ENCODE results near the gene SPA17. TPM values are rescaled to one million over a fixed set of nuclear protein-coding genes. Genes with fewer than 3 reads are reported as not detected.

Gene SPA17
- total RNA-seq, 1 experiment from 2014 or later: 3.8 TPM

GRCh38 chr11:124670732-124671131 lies 3.0 kb upstream of the SPA17 start:
- Mint-ChIP-seq H3K9me3 (no peaks in the 10 kb centered on the region), H3K27me3 (ENCODE audit: low read depth) (peaks cover 15% of the 10 kb centered on the region), H3K36me3 (no peaks in the 10 kb centered on the region), H3K27ac (no peak overlapping the region), H3K4me1 (peaks cover 11% of the 10 kb centered on the region), H3K4me3 (no peak overlapping the region)
- ChIA-PET CTCF (interaction anchor here (0.6 to 4.0 kb wide), 9 partner anchors 30 to 340 kb away, joined by 3 to 61 read pairs (median 6); partner anchors contain the start of genes ESAM, NRGN and ROBO3), POLR2A (no interaction called here)
- DNase-seq (ENCODE audit: low spot score): no peak
- no peak for ATAC-seq
- TF ChIP-seq FOXP1 (CRISPR knock-in tag; IDR thresholded peaks at IDR 0.05; ENCODE audit: borderline replicate concordance) (no peak), PREB (CRISPR knock-in tag; IDR thresholded peaks at IDR 0.05; ENCODE audit: borderline replicate concordance) (no peak), CREM (CRISPR knock-in tag; IDR thresholded peaks at IDR 0.05) (no peak), ZNF263 (CRISPR knock-in tag; IDR thresholded peaks at IDR 0.05; ENCODE audit: low read depth) (no peak), ZNF138 (CRISPR knock-in tag; conservative IDR thresholded peaks at IDR 0.05) (no peak), NFE2L1 (CRISPR knock-in tag; IDR thresholded peaks at IDR 0.05) (no peak), HMGA2 (CRISPR knock-in tag; IDR thresholded peaks at IDR 0.05) (no peak), NR1H2 (CRISPR knock-in tag; IDR thresholded peaks at IDR 0.05) (no peak), ZBTB21 (CRISPR knock-in tag; IDR thresholded peaks at IDR 0.05; ENCODE audit: borderline replicate concordance) (no peak), ZSCAN18 (CRISPR knock-in tag; IDR thresholded peaks at IDR 0.05) (no peak), CBFB (CRISPR knock-in tag; IDR thresholded peaks at IDR 0.05; ENCODE audit: low read depth) (no peak), ZBTB43 (CRISPR knock-in tag; IDR thresholded peaks at IDR 0.05) (no peak), ZNF232 (CRISPR knock-in tag; IDR thresholded peaks at IDR 0.05) (no peak), SP1 (CRISPR knock-in tag; conservative IDR thresholded peaks at IDR 0.05) (no peak), JAZF1 (CRISPR knock-in tag; IDR thresholded peaks at IDR 0.05) (no peak), SMAD3 (CRISPR knock-in tag; IDR thresholded peaks at IDR 0.05; ENCODE audit: borderline replicate concordance) (no peak), TCF7 (CRISPR knock-in tag; IDR thresholded peaks at IDR 0.05; ENCODE audit: low read depth) (no peak), NFYB (CRISPR knock-in tag; conservative IDR thresholded peaks at IDR 0.05; ENCODE audit: low read depth) (no peak)

GRCh38 chr11:124672536-124673215 lies 1.0 kb upstream of the SPA17 start:
- CTCF ChIA-PET: interaction anchor here (0.6 to 4.0 kb wide), 18 partner anchors 16 to 203 kb away, joined by 3 to 37 read pairs (median 8); partner anchors contain the start of genes ESAM and NRGN
- POLR2A ChIA-PET: interaction anchor here (0.9 to 1.0 kb wide), 2 partner anchors 88 to 90 kb away, joined by 3 read pairs; partner anchors contain the start of gene ESAM
- Mint-ChIP-seq H3K4me3 (peak overlapping the region; percentile 90), H3K27me3 (ENCODE audit: low read depth) (peaks cover 23% of the 10 kb centered on the region), H3K36me3 (no peaks in the 10 kb centered on the region), H3K9me3 (no peaks in the 10 kb centered on the region), H3K4me1 (peaks cover 11% of the 10 kb centered on the region), H3K27ac (no peak overlapping the region)
- ATAC-seq (no peak), DNase-seq (ENCODE audit: low spot score) (no peak)
- no peak for TF ChIP-seq ZBTB21 (CRISPR knock-in tag; IDR thresholded peaks at IDR 0.05; ENCODE audit: borderline replicate concordance)
- no peak for TF ChIP-seq USF2 (CRISPR knock-in tag; IDR thresholded peaks at IDR 0.05)
- no peak for TF ChIP-seq FOXJ3 (CRISPR knock-in tag; IDR thresholded peaks at IDR 0.05; ENCODE audit: borderline replicate concordance)
- TF ChIP-seq GABPB1 (CRISPR knock-in tag; IDR thresholded peaks at IDR 0.05): no peak
- TF ChIP-seq CREB1 (CRISPR knock-in tag; IDR thresholded peaks at IDR 0.05): no peak
- TF ChIP-seq HMGA2 (CRISPR knock-in tag; IDR thresholded peaks at IDR 0.05): no peak
- TF ChIP-seq ZNF532 (CRISPR knock-in tag; IDR thresholded peaks at IDR 0.05; ENCODE audit: borderline replicate concordance): no peak
- TF ChIP-seq SOX15 (CRISPR knock-in tag; IDR thresholded peaks at IDR 0.05): no peak
- TF ChIP-seq NFATC4 (CRISPR knock-in tag; IDR thresholded peaks at IDR 0.05): no peak
- no peak for TF ChIP-seq ATF3 (CRISPR knock-in tag; conservative IDR thresholded peaks at IDR 0.05)

Measured in WTC11 (cell line).